Stimulated activated CD4-positive, alpha-beta T cell treated with anti-CD3 and anti-CD28 coated beads, Interleukin-4, amount 100 ng/mL, for 24 hours (primary cell): ENCODE measurements around the gene UQCC2.

Source experiments
- DNase-seq: peaks from one replicate; pipeline ENCODE4 v3.0.0-alpha.2; 2020

UQCC2 gene

DNA sequence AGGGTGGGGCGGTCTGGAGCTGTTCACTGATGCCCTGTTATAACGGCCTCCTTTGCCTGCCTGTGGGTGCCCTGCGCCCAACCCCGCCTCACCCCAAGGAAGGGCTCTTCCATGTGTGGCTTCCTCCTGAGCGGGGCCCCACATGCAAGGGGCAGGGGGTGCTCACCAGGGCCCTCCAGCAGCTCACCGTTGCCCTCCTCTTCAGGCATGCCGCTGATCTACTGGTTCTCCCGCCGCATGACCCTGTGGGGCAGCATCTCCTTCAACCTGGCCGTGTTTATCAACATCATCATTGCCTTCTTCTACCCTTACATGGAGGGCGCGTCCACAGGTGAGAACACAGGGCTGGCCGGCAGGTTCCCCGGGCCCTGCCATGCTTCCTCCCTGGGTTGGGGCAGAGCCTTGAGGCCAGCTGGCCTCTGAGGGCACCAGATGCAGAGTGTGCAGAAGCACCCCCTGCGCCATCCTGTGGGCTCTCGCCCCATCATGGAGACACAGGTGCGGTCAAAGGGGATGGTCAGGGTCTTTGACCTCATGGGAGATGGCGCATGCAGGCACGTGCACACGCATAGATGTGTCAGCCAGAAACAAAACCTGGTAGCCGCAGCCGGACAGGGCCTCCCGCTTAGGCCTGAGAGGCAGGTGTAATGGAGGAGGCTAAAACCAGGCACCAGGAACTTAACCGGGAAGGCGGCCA, 22.9 kb downstream of the UQCC2 start:
- DNase-seq, result no peak

GRCh38 chr6:33688006-33688405, 23.5 kb downstream of the UQCC2 start:
- no peak for DNase-seq

- DNase-seq, result no peak
Measured at GRCh38 chr6:33686981-33687975, 24.2 kb downstream of the UQCC2 start.

- no peak for DNase-seq
Measured at GRCh38 chr6:33686225-33686924, 25.1 kb downstream of the UQCC2 start.

DNA sequence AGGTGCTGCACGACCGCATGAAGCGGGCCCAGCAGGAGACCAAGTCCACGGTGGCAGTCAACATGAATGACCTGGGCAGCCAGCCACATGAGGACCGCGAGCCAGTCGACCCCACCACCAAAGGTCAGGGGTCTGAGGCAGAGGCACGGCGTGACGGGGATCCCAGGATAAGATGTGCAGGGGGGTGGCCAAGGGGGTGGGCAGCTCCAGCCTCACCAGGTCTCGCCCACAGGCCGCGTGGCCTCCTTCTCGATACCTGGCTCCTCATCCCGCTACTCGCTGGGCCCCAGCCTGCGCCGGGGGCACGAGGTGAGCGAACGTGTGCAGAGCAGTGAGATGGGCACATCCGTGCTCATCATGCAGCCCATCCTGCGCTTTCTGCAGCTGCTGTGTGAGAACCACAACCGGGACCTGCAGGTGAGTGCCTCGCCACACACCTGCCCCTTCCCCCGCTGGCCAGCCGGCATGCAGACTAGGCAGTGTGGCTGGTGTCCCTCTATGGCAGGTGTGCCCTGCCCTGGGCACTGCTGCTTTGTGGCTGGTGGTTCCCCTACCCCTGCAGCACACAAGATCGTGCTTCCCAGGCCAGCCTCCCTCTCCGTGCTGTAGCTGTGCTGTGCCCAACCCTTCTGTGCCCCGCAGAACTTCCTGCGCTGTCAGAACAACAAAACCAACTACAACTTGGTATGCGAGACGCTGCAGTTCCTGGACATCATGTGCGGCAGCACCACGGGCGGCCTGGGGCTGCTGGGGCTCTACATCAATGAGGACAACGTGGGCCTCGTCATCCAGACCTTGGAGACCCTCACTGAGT, 25.9 kb downstream of the UQCC2 start:
- DNase-seq, result no peak

- no peak for DNase-seq
Measured at GRCh38 chr6:33684983-33685382, 26.5 kb downstream of the UQCC2 start.

- DNase-seq, result no peak
Measured at GRCh38 chr6:33684428-33684896, 27.0 kb downstream of the UQCC2 start.

GRCh38 chr6:33683576-33684427, 27.7 kb downstream of the UQCC2 start:
- no peak for DNase-seq

GRCh38 chr6:33683051-33683571, 28.4 kb downstream of the UQCC2 start:
- DNase-seq, result peak; percentile 52

DNA sequence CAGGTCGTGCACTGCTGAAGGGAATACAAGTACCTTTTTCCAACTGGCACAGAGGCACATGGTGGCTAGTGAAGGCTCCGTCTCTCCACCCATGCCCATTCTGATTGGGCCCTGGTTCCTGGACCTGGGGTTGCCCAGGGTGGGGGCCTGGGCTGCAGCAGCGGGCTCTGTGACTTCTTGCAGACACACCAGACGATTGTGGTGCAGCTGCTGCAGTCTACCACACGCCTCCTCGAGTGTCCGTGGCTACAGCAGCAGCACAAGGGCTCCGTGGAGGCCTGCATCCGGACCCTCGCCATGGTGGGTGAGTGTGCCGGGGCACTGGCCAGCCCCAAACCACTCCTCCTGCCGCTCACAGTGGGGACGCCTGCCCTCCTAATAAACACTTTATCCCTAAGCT, 29.2 kb downstream of the UQCC2 start:
- no peak for DNase-seq

- DNase-seq, result no peak
Measured at GRCh38 chr6:33679761-33680160, 31.7 kb downstream of the UQCC2 start.

DNA sequence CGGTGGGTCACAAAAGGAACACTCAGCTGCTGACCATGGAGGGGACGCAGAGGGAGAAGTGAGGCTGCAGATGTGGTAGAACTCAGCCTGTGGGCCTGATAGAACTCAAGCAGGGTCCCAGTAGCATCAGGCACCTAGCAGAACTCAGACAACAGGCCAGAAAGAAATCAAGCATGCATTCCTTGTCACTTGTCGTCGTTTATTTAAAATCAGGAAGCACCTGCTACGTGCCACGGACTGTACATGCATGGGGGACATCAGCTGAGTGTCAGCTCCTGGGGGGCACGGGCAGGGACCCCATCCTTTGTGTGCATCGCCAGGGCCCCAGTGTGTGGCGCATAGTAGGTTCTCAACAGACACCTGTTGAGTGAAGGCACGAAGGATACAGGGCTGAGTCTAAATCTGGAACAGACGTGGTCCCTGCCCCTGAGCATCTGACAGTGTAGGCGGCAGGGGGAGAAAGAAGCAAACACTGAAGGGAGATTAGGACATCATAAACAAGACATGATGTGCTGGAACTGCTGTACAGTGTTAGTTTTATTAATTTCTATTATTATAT, 32.5 kb downstream of the UQCC2 start:
- DNase-seq, result no peak

DNA sequence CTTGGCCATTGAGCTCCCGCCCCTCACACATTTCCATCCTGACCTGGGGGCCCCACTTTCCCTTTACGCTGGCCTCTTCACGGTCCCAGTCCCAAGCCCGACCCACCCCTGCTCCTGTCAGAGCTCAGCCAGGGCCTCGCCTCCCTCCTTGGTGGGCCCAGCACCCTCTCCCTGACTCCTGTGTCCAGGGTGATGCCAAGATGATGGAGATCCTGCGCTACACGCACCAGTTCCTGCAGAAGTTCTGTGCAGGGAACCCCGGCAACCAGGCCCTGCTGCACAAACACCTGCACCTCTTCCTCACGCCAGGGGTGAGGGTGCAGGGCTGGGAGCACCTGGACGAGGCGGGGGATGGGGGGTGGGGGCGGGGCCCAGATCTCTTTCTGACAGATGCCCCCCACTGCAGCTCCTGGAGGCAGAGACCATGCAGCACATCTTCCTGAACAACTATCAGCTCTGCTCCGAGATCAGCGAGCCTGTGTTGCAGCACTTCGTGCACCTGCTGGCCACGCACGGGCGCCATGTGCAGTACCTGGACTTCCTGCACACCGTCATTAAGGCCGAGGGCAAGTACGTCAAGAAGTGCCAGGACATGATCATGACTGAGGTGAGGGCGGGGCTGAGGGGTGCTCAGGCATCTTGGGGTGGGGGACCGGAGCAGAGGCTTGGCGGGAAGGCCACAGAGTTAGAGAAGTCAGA, 33.1 kb downstream of the UQCC2 start:
- no peak for DNase-seq

- no peak for DNase-seq
Measured at GRCh38 chr6:33677689-33678088, 33.8 kb downstream of the UQCC2 start.

DNA sequence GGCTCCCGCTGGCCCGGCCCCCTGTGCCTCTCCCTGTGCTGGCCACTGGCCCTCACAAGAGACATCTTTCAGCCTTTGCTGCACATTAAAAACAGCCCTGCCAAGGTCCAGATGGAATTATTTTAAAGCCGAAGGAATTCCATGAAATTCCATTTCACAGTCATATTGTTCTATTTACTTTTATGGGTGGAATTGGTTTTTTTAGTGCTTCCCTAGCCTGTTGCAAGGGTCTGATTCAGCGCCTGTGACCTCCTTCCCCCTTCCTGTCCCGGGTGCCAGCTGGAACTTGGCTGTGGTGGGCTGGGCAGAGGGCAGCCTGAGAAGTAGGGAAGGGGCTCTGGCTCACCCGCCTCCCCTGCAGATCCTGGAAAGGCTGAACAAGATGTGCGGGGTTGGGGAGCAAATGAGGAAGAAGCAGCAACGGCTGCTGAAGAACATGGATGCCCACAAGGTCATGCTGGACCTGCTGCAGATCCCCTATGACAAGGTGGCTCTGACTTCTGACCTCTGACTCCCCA, 34.3 kb downstream of the UQCC2 start:
- no peak for DNase-seq

- no peak for DNase-seq
Measured at GRCh38 chr6:33676416-33677142, 34.9 kb downstream of the UQCC2 start.

- DNase-seq, result no peak
Measured at GRCh38 chr6:33675968-33676367, 35.5 kb downstream of the UQCC2 start.

DNA sequence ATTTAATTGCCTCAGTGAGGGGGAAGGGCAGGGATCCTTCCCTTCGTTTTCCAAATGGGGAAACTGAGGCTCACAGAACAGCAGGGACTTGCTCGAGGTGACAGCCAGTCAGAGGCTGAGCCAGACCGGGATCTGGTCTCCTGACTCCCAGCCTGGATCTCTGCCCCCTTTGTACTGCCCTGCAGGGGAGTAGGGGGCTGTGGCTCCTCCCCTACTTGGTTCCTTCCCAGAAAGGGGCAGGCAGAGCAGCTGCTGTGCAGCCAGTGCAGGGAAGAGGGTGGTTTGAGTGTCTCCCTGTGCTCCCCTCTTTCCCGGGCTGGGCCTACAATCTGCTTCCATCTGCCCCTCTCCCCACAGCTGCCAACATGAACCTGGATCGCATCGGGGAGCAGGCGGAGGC, 37.6 kb downstream of the UQCC2 start:
- no peak for DNase-seq

GRCh38 chr6:33672808-33673207, 38.7 kb downstream of the UQCC2 start:
- no peak for DNase-seq
